Measurements from ENCODE around the gene TSEN54.
"Not testable (repeated sequence)": the region's sequence is repeated elsewhere in the genome, so short reads cannot be mapped to it uniquely, and the experiment has no call there.

TSEN54 gene

GRCh38 chr17:75518983-75519537 lies 2.7 kb downstream of the TSEN54 start:
- no peak for DNase-seq

GRCh38 chr17:75520413-75520812 lies 4.1 kb downstream of the TSEN54 start:
- DNase-seq: not testable (repeated sequence)

GRCh38 chr17:75521290-75521689 lies 5.0 kb downstream of the TSEN54 start:
- no peak for DNase-seq

- no peak for DNase-seq
Observed at GRCh38 chr17:75521951-75522727, 5.8 kb downstream of the TSEN54 start.

DNA sequence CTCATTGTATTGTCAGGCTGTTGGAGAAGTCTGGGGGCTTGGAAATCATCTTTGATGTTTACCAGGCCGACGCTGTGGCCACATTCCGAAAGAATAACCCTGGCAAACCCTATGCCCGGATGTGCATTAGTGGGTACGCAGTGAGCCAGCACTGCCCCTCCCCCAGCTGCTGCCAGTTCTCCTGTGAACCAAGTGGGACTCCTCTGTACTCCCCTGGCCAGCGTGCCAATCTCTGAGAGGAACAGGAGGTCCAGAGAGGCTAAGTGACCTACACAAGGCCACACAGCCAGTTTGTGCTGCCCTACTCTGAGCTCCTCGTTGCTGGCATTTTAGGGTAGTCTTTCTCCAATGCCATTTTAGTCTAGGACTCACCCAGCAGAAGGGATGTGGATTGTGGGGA lies 7.3 kb downstream of the TSEN54 start:
- no peak for DNase-seq

- DNase-seq: no peak
Observed at GRCh38 chr17:75524269-75524969, 8.1 kb downstream of the TSEN54 start.

GRCh38 chr17:75524970-75525805 lies 8.9 kb downstream of the TSEN54 start, which contains the start of gene LLGL2:
TSS of gene LLGL2 (plus strand) at chr17:75525697. CDS start at chr17:75543427, 17,730 bp downstream.
- DNase-seq: peak; percentile 76

DNA sequence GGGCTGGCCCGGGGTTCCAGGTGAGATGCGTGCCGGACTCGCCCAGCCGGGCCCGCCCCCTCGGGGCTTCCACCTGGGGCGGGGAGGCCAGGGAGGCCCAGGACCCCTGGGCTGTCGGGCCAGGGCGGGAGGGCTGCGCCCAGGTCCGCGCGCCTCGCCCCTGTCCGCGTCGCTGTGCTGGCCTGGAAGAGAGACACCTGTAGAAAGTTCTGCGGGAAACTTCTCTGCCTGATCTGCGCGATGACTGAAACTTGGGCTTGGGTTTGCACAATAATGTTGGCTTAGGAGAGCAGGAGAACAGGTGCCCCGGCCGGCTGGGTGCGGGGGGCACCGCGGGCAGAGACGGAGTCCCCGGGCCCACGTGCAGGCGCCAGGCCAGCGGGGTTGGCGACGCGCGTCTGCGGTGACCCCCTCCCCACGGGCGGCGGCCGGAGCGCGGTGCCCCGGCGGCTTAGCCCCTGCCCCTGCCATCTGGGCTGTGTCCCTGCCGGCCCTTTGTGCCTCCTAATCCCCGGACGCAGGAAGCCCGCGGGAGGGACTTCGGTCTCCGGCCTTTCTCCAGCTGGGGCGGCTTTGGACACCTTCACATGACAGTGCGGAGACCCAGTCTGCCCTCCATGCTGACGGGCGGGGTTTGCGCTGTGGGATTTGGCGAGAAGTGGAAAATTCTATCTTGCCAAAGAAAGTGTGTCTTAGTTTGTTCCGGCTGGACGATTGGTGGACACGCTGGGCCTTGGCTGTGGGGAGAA lies 9.7 kb downstream of the TSEN54 start:
- DNase-seq: no peak

DNA sequence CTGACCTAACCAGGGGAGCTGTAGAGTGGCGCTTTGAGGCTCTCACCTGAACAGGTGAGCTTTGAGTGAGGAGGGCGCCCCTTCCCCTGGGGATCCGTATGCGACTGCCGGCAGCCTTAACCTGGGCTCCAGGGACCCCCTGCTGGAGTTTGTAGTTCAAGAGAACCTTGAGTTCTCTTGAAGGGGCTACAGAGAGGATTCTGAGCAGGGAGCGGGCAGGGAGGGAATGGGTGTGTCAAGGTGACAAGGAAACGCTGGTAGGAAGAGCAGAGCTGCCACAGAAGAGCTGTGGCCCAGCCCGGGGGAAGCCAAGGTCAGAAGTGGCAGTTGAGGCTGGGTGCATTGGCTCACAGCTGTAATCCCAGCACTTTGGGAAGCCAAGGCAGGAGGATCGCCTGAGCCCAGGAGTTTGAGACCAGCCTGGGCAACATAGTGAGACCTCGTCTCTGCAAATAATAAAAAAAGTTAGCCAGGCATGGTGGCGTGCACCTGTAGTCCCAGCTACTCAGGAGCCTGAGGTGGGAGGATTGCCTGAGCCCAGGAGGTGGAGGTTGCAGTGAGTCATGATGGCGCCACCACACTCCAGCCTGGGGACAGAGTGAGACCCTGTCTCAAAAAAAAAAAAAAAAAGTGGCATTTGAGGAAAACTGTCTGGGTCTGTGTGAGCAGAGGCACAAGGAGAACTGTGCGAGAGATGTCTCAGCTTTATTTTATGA lies 10.4 kb downstream of the TSEN54 start:
- no peak for DNase-seq

DNA sequence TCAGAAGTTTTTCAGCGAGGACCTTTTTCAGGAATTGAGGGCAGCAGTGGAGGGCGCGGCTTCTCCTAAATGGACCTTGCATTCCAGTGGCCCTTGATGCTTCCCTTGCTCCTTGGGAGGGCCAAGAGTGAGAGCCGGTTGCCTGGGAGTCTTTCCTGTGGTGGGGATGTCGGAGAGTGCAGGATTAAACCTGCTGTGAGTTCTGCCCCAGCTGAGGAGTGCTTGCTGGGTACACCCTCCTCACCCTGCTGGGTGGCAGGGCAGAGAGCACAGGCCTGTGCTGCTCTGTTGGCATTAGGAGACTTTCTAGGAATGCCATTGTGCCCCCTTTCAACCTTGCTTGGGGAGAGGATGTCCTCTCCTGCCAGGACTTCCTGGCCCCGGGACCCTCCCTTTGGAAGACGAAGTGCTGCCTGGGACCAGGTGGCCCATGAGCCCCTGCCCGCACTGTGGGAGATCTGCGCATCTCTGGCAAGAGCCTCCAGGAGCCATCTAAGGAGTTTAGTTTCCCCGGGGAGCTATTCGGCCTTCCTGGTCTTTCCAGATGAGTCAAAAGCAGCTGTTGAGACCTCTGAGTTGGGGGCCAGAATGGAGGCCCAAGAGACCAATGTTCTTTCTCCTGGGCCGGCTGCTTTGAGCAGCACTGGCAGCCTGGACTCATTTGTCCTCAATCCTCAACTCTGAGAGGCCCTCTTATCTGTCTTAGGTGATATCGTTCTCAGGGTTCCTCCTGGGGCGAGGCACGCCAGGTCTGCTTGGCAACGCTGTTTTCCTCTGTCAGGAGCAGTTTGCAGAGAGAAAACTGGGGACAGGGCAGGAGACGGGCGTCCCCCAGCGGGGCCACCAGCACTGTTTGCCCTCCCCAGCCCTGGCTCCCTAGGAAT lies 14.8 kb downstream of the TSEN54 start:
- no peak for DNase-seq

GRCh38 chr17:75531721-75532072 lies 15.4 kb downstream of the TSEN54 start:
- no peak for DNase-seq

DNA sequence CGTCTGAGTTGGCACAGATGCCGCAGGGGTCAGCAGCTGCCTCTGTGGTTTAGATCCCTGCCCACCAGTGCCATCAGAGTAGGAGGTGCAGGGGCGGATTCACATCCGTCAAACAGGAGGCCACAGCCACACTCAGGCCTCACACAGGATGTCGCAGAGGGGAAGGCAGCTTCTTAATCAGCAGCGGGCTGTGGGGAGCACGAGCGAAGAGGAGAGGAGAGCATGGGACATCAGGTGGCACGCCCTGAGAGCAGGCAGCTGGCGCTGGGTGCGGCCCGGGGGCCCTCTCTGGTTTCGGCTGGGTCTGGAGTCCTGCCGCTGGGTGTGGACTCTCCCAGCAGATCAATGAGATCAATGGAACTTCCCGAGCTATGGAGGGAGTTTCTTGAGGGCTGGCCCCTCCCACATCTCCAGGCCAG lies 18.8 kb downstream of the TSEN54 start:
- DNase-seq: no peak

GRCh38 chr17:75535871-75536270 lies 19.5 kb downstream of the TSEN54 start:
- no peak for DNase-seq

- DNase-seq: no peak
Observed at GRCh38 chr17:75536366-75536765, 20.0 kb downstream of the TSEN54 start.

DNA sequence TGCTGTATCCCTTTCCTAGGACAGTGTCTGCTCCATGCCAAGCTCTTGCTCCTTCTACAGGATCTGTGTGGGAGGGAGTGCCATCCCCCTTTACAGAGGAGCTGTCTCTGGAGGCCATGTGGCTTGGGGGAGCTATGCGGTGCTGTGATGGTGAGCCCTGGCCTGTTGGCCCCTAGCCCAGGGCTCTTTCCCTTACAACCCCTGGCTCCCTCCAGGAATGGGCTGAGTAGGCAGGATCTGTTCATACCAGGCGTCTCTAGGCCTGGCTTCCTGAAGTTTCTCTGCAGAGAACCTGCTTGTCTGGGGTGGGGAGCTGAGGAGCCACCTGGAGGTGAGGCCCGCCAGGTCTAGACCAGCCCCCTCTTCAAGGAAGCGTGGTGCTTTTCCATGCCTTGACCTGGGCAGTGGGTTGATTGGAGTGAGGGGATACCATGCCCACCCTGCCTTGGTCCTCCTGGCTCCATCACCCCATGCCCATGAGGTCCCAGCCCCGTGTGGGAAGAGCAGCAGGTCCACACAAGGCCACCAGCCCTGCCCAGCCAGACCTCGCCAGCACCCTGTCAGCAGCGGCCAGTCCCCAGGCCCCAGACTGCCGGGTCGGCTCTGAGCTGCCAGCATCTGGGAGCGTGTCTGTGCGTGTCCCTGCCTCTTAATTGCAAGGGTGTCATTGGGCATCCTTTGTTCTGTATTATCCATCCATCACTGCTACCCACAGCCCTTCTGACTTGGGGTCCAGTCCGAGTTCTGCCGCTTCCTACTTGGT lies 23.8 kb downstream of the TSEN54 start:
- DNase-seq: no peak

DNA sequence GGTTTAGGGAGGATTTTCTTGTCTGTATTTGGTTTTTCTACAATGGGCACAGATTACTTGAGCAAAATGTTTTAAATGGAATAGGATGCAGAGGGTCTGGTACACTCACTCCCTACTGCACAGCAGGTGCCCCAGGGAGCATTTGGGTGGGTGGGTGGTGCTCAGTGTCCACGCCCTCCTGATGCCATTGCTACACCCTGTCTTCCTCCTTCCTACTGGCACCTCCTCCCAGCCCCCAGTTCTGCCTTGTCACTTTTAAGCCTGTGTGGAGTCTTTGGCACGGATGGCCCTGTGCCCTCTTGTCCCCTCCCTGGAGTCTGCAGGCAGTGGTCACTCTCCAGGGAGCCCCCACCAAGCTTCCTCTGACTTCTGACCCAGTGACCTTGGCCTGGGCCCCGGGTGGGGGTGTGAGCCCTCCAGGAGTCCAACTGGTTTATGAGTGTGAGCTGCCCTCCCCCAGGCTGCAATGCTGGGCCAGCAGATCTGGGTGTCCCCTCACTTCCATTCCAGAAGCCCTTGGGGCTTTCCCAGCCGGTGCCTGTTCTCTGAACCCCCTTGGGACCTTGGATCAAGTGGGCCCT lies 24.7 kb downstream of the TSEN54 start:
- DNase-seq: no peak

- no peak for DNase-seq
Observed at GRCh38 chr17:75542229-75542628, 25.9 kb downstream of the TSEN54 start.

DNA sequence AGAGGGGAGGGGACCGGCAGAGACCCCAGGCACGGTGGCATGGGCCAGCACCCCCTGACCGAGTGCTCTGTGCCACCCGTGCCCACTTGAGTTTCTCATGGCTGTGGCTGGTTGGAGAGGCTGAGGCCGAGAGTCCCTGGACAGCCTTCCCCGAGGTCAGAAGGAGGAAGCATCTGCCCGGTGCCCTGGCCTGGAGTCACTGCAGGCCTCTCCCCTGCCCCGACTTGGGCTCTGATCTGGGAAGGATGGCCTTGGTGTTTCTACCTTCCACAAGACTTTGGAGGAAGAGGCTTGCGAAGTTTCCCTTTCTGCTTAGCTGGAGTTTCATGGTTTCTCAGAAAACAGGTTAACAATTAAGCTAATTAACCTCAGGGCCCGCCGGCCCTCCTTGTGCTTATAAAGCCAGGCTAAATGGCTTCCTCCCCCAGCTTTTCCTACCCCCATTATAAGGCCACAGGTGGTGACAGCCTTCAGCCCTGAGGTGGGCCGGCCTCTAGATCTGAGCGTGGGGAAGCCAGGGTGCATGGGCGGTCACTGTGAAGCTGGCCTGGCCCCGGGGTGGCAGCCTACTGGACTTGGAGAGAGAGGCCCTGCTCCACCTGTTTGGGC lies 26.5 kb downstream of the TSEN54 start:
- DNase-seq: no peak

GRCh38 chr17:75544250-75544649 lies 27.9 kb downstream of the TSEN54 start:
- DNase-seq: no peak

Data from activated T-cell treated with anti-CD3 and anti-CD28 coated beads for 4 hours (primary cell).